RWPE2 (cell line): ENCODE data around the gene PDE4A.
"Not testable (repeated sequence)": the region's sequence is repeated elsewhere in the genome, so short reads cannot be mapped to it uniquely, and the experiment has no call there.

Experiments
- ATAC-seq: fragments of 200-7000 bp; cut with Tn5 transposase; 3 replicates; pipeline ENCODE4 v1.9.1; 2021; ENCODE audit warnings: low read depth
- DNase-seq: peaks from one replicate; pipeline ENCODE4 v3.0.0-alpha.2; 2020; ENCODE audit warnings: low spot score
- H3K27ac ChIP-seq: fragments of 450-650 bp; 2 replicates; pipeline ENCODE4 v1.5.1; 2017; ENCODE audit warnings: mild to moderate bottlenecking; ENCODE audit not compliant: poor library complexity, severe bottlenecking
- H3K27me3 ChIP-seq: fragments of 250-450 bp; sonication (Bioruptor Pico); 2 replicates; pipeline ENCODE4 v1.5.1; 2021; ENCODE audit warnings: mild to moderate bottlenecking, moderate library complexity; ENCODE audit not compliant: insufficient read depth, poor library complexity, severe bottlenecking
- H3K36me3 ChIP-seq: fragments of 250-450 bp; sonication (Bioruptor Pico); 2 replicates; pipeline ENCODE4 v1.5.1; 2020; ENCODE audit warnings: low read depth, mild to moderate bottlenecking, moderate library complexity
- H3K4me1 ChIP-seq: fragments of 250-450 bp; sonication (Bioruptor Pico); 2 replicates; pipeline ENCODE4 v1.5.1; 2021; ENCODE audit warnings: mild to moderate bottlenecking, moderate library complexity; ENCODE audit not compliant: insufficient read depth, poor library complexity, severe bottlenecking
- H3K4me3 ChIP-seq: fragments of 250-450 bp; sonication (Bioruptor Pico); 2 replicates; pipeline ENCODE4 v1.5.1; 2021; ENCODE audit warnings: mild to moderate bottlenecking, moderate library complexity; ENCODE audit not compliant: severe bottlenecking
- H3K9me3 ChIP-seq: fragments of 250-450 bp; sonication (Bioruptor Pico); 2 replicates; pipeline ENCODE4 v1.5.1; 2021; ENCODE audit warnings: mild to moderate bottlenecking, moderate library complexity; ENCODE audit not compliant: severe bottlenecking
- TF ChIP-seq, protein P1 (sequence below): fragments of 450-650 bp; IDR thresholded peaks from one replicate; pipeline ENCODE4 v1.5.1; 2017; ENCODE audit warnings: mild to moderate bottlenecking, moderate library complexity; ENCODE audit not compliant: poor library complexity, severe bottlenecking

Gene PDE4A

DNA sequence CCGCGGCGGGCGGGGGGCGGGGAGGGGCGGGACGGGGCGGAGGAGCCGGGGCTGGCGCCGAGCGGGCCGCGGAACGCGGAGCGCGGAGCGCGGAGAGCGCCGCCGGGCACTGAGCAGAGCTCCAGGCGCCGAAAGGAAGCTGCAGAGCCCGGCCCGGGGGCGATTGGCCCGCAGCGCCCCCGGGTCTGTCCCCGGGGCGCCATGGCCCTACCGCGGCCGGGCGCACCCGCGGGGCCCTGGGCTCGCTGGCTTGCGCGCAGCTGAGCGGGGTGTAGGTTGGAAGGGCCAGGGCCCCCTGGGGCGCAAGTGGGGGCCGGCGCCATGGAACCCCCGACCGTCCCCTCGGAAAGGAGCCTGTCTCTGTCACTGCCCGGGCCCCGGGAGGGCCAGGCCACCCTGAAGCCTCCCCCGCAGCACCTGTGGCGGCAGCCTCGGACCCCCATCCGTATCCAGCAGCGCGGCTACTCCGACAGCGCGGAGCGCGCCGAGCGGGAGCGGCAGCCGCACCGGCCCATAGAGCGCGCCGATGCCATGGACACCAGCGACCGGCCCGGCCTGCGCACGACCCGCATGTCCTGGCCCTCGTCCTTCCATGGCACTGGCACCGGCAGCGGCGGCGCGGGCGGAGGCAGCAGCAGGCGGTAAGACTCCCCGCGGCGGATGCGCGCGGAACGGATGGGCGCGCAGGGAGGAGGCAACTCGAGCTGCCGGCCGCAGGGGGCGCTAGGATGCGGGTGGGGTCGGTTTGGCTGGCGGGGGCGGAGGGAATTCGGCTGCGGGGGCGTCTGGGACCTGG is at the start of gene PDE4A:
PDE4A (plus strand) TSS at position 95 of the 796 bp plus-strand sequence; CDS start at position 322, 227 bp downstream.
- TF ChIP-seq, protein P1, sequence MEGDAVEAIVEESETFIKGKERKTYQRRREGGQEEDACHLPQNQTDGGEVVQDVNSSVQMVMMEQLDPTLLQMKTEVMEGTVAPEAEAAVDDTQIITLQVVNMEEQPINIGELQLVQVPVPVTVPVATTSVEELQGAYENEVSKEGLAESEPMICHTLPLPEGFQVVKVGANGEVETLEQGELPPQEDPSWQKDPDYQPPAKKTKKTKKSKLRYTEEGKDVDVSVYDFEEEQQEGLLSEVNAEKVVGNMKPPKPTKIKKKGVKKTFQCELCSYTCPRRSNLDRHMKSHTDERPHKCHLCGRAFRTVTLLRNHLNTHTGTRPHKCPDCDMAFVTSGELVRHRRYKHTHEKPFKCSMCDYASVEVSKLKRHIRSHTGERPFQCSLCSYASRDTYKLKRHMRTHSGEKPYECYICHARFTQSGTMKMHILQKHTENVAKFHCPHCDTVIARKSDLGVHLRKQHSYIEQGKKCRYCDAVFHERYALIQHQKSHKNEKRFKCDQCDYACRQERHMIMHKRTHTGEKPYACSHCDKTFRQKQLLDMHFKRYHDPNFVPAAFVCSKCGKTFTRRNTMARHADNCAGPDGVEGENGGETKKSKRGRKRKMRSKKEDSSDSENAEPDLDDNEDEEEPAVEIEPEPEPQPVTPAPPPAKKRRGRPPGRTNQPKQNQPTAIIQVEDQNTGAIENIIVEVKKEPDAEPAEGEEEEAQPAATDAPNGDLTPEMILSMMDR, result peak; percentile 30
- Histone ChIP-seq H3K9me3 (no peaks in the 10 kb centered on the region), H3K36me3 (no peaks in the 10 kb centered on the region), H3K27ac (no peak within 1 kb of the TSS), H3K4me3 (peak within 1 kb of the TSS; percentile 13), H3K27me3 (peaks cover 82% of the 10 kb centered on the region), H3K4me1 (peaks cover 10% of the 10 kb centered on the region)
- DNase-seq (no peak), ATAC-seq (no peak)

DNA sequence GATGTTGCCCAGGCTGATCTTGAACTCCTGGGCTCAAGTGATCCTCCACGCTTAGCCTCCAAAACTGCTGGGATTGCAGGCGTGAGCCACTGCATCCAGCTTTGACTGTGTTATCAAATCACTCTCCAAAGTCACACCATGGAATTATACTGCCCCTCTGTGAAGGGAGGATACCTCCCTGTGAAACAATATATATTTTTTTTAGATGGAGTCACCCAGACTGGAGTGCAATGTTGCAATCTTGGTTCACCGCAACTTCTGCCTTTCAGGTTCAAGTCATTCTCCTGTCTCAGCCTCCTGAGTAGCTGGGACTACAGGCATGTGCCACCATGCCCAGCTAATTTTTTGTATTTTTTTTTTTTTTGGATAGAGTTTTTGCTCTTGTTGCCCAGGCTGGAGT is 47.6 kb upstream of the PDE4A start:
- Histone ChIP-seq H3K27ac (no peak overlapping the region), H3K36me3 (peaks cover 43% of the 10 kb centered on the region), H3K27me3 (no peaks in the 10 kb centered on the region), H3K4me1 (no peaks in the 10 kb centered on the region), H3K9me3 (no peaks in the 10 kb centered on the region), H3K4me3 (no peak overlapping the region)
- DNase-seq (no peak), ATAC-seq (no peak)
- TF ChIP-seq, protein P1, result no peak

GRCh38 chr19:10374931-10375330 is 45.4 kb upstream of the PDE4A start:
- ATAC-seq (no peak), DNase-seq (no peak)
- Histone ChIP-seq H3K27me3 (no peaks in the 10 kb centered on the region), H3K27ac (no peak overlapping the region), H3K9me3 (no peaks in the 10 kb centered on the region), H3K4me1 (peaks cover 5% of the 10 kb centered on the region), H3K4me3 (no peak overlapping the region), H3K36me3 (peaks cover 44% of the 10 kb centered on the region)
- TF ChIP-seq, protein P1, result no peak

DNA sequence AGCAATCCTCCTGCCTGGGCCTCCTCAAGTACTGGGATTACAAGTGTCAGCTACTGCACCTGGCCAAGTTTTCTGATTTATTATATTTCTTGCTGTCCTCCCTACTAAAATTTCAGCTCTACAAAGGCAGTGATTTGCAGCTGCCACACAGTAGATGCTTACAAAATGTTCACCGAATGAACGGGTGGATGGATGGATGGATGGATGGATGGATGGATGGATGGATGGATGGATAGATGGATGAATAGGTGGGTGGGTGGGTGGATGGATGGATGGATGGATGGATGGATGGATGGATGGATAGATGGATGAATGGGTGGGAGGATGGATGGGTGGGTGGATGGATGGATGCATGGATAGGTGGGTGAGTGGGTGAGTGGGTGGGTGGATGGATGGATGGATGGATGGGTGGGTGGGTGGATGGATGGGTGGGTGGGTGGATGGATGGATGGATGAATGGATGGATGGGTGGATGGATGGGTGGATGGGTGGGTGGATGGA is 43.1 kb upstream of the PDE4A start:
- H3K27me3 ChIP-seq, result not testable (repeated sequence)

GRCh38 chr19:10378124-10378523 is 42.2 kb upstream of the PDE4A start:
- DNase-seq, result no peak
- Histone ChIP-seq H3K4me3 (no peak overlapping the region), H3K36me3 (peaks cover 29% of the 10 kb centered on the region), H3K27me3 (no peaks in the 10 kb centered on the region), H3K4me1 (peaks cover 5% of the 10 kb centered on the region), H3K9me3 (no peaks in the 10 kb centered on the region), H3K27ac (no peak overlapping the region)
- TF ChIP-seq, protein P1, result no peak
- no peak for ATAC-seq

More for the DNA sequence above, 43.1 kb upstream of the PDE4A start:
- H3K9me3 ChIP-seq, H3K27ac ChIP-seq, ATAC-seq, H3K4me3 ChIP-seq, DNase-seq, H3K4me1 ChIP-seq: not testable (repeated sequence)
- H3K36me3 ChIP-seq, result peaks cover 32% of the 10 kb centered on the region
